NB4 (cell line): ENCODE measurements around the gene CAPZA2.
A peak's percentile ranks its signal among the peaks of the same experiment; 100 is the strongest.

Experiments used
- DNase-seq: peaks from one replicate; pipeline ENCODE4 v3.0.0; 2010; ENCODE audit warnings: low read depth
- H3K4me3 ChIP-seq: one replicate; pipeline ENCODE4 v1.5.1; 2011; ENCODE audit warnings: mild to moderate bottlenecking, low read depth, low read length, moderate library complexity
- CTCF ChIP-seq: IDR thresholded peaks from one replicate; pipeline ENCODE4 v1.5.1; 2012; ENCODE audit warnings: low read depth, low read length
- MAX ChIP-seq: IDR thresholded peaks from 2 replicates; pipeline ENCODE4 v1.6.1; 2011; ENCODE audit warnings: low read depth, low read length
- MYC ChIP-seq: IDR thresholded peaks from 2 replicates; pipeline ENCODE4 v1.6.1; 2011; ENCODE audit warnings: low read depth, low read length
- POLR2A ChIP-seq: IDR thresholded peaks from 2 replicates; pipeline ENCODE4 v1.6.1; 2011; ENCODE audit warnings: mild to moderate bottlenecking; ENCODE audit not compliant: insufficient read length; ENCODE audit errors: extremely low read depth

CAPZA2 gene

GRCh38 chr7:116963234-116963633, 100.8 kb downstream of the CAPZA2 start:
- TF ChIP-seq CTCF (no peak), MAX (no peak), MYC (no peak), POLR2A (no peak)
- DNase-seq: peak; percentile 28
- no peak overlapping the region for H3K4me3 ChIP-seq

GRCh38 chr7:116966601-116967000, 104.2 kb downstream of the CAPZA2 start:
- TF ChIP-seq POLR2A: no peak
- no peak for TF ChIP-seq CTCF
- no peak for TF ChIP-seq MAX
- TF ChIP-seq MYC: no peak
- no peak for DNase-seq
- H3K4me3 ChIP-seq: no peak overlapping the region

- no peak for DNase-seq
- no peak overlapping the region for H3K4me3 ChIP-seq
- TF ChIP-seq MYC (no peak), CTCF (no peak)
Measured at GRCh38 chr7:116967254-116967922, 105.0 kb downstream of the CAPZA2 start.

GRCh38 chr7:116967983-116968382, 105.6 kb downstream of the CAPZA2 start:
- TF ChIP-seq MAX: no peak
- TF ChIP-seq MYC: no peak
- TF ChIP-seq CTCF: no peak
- TF ChIP-seq POLR2A: no peak
- DNase-seq: no peak
- no peak overlapping the region for H3K4me3 ChIP-seq

GRCh38 chr7:116968631-116969030, 106.2 kb downstream of the CAPZA2 start:
- no peak overlapping the region for H3K4me3 ChIP-seq
- TF ChIP-seq POLR2A: no peak
- TF ChIP-seq CTCF: no peak
- TF ChIP-seq MAX: no peak
- TF ChIP-seq MYC: no peak

More at GRCh38 chr7:116968631-116969030, 106.2 kb downstream of the CAPZA2 start:
- no peak for DNase-seq
